Measurements from ENCODE around the gene KLHDC1. TPM values are rescaled to one million over a fixed set of nuclear protein-coding genes. Genes with fewer than 3 reads are reported as not detected.
A peak's percentile ranks its signal among the peaks of the same experiment; 100 is the strongest.
"Not testable (repeated sequence)": the region's sequence is repeated elsewhere in the genome, so short reads cannot be mapped to it uniquely, and the experiment has no call there.

The KLHDC1 gene, protein sequence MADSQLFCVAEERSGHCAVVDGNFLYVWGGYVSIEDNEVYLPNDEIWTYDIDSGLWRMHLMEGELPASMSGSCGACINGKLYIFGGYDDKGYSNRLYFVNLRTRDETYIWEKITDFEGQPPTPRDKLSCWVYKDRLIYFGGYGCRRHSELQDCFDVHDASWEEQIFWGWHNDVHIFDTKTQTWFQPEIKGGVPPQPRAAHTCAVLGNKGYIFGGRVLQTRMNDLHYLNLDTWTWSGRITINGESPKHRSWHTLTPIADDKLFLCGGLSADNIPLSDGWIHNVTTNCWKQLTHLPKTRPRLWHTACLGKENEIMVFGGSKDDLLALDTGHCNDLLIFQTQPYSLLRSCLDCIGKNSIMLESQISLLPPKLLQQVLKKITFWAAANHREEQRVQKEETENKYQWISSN
- total RNA-seq (10 to 100 TPM; 10.4 to 14.5 (median 12.1) TPM), polyA plus RNA-seq (5.3 TPM)
- long read RNA-seq, donor 1, transcript KLHDC1-201 (13 exons, 2,691 nt) = major isoform, 16 of 20 reads
- long read RNA-seq, donor 1, partial matches to known transcripts = 0 of 20 reads
- long read RNA-seq, donor 1, other reads (novel, unspliced or antisense) = 4 of 20 reads
- long read RNA-seq, donor 2, partial matches to known transcripts = 0 of 2 reads
- long read RNA-seq, donor 2, other reads (novel, unspliced or antisense) = 0 of 2 reads
- long read RNA-seq, donor 3, transcript KLHDC1-201 (13 exons, 2,691 nt) = major isoform, 25 of 28 reads
- long read RNA-seq, donor 3, partial matches to known transcripts = 1 of 28 reads
- long read RNA-seq, donor 3, other reads (novel, unspliced or antisense) = 2 of 28 reads
- long read RNA-seq, donor 4, transcript KLHDC1-201 (13 exons, 2,691 nt) = major isoform, 7 of 7 reads
- long read RNA-seq, donor 4, partial matches to known transcripts = 0 of 7 reads
- long read RNA-seq, donor 4, other reads (novel, unspliced or antisense) = 0 of 7 reads

GRCh38 chr14:49692811-49693734 is at the start of gene KLHDC1:
TSS of gene KLHDC1 (plus strand) at chr14:49693120. CDS start at chr14:49693195, 75 bp downstream.
- ATAC-seq = peak; percentile 94 to 96
- Histone ChIP-seq H3K9me3 (ENCODE audit: control insufficient read depth, low read length) (no peaks in the 10 kb centered on the region), H3K27ac (ENCODE audit: low read length) (peak within 1 kb of the TSS; percentile 59), H3K4me3 (ENCODE audit: low read length) (peak within 1 kb of the TSS; percentile 76), H3K4me1 (ENCODE audit: control insufficient read depth, insufficient read depth, low read length) (no peaks in the 10 kb centered on the region), H3K27me3 (ENCODE audit: control insufficient read depth, insufficient read depth) (no peaks in the 10 kb centered on the region)
- peak; percentile 91 to 97 (median 96) for DNase-seq
- under 1% methylated on average over 88 of the region's 88 CpGs for WGBS
- intact Hi-C loops (cut with DNase I) = no loop called here

- DNase-seq = no peak
- Histone ChIP-seq H3K4me1 (ENCODE audit: control insufficient read depth, insufficient read depth, low read length) (no peaks in the 10 kb centered on the region), H3K4me3 (ENCODE audit: low read length) (no peak overlapping the region), H3K27me3 (ENCODE audit: control insufficient read depth, insufficient read depth) (no peaks in the 10 kb centered on the region), H3K27ac (ENCODE audit: low read length) (no peak overlapping the region), H3K9me3 (ENCODE audit: control insufficient read depth, low read length) (no peaks in the 10 kb centered on the region)
- ATAC-seq = no peak
- 96% methylated on average over 6 of the region's 6 CpGs for WGBS
- intact Hi-C loops (cut with DNase I) = no loop called here
These were observed 39.4 kb upstream of the KLHDC1 start for GRCh38 chr14:49653508-49653907.

DNA sequence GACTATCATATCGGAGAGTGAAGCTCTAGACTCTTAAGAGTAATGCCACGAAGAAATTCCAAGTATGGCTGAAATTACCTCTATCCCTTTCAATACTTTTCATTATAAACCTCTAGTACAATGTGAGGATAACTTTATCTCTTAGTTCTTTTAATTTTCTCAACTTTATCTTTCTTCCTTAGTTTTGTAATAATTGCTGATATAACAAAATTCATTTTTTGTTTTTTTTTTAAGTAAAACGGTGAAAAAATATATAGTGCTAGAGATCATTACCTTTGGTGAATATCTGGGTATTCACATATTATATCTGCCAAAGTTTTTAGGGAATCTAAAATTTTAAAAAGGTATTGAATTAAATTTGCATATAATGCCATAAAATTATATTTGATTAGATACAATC is 38.4 kb upstream of the KLHDC1 start:
- DNase-seq (no peak), ATAC-seq (no peak)
- Histone ChIP-seq H3K9me3 (ENCODE audit: control insufficient read depth, low read length) (no peaks in the 10 kb centered on the region), H3K4me3 (ENCODE audit: low read length) (no peak overlapping the region), H3K27me3 (ENCODE audit: control insufficient read depth, insufficient read depth) (no peaks in the 10 kb centered on the region), H3K27ac (ENCODE audit: low read length) (no peak overlapping the region), H3K4me1 (ENCODE audit: control insufficient read depth, insufficient read depth, low read length) (no peaks in the 10 kb centered on the region)
- WGBS = 98% methylated on average over 3 of the region's 3 CpGs
- intact Hi-C loops (cut with DNase I) = no loop called here

GRCh38 chr14:49657500-49657899 is 35.4 kb upstream of the KLHDC1 start:
- WGBS = 96% methylated on average over 6 of the region's 6 CpGs
- not testable (repeated sequence) for ATAC-seq; H3K27me3 ChIP-seq (ENCODE audit: control insufficient read depth, insufficient read depth)

DNA sequence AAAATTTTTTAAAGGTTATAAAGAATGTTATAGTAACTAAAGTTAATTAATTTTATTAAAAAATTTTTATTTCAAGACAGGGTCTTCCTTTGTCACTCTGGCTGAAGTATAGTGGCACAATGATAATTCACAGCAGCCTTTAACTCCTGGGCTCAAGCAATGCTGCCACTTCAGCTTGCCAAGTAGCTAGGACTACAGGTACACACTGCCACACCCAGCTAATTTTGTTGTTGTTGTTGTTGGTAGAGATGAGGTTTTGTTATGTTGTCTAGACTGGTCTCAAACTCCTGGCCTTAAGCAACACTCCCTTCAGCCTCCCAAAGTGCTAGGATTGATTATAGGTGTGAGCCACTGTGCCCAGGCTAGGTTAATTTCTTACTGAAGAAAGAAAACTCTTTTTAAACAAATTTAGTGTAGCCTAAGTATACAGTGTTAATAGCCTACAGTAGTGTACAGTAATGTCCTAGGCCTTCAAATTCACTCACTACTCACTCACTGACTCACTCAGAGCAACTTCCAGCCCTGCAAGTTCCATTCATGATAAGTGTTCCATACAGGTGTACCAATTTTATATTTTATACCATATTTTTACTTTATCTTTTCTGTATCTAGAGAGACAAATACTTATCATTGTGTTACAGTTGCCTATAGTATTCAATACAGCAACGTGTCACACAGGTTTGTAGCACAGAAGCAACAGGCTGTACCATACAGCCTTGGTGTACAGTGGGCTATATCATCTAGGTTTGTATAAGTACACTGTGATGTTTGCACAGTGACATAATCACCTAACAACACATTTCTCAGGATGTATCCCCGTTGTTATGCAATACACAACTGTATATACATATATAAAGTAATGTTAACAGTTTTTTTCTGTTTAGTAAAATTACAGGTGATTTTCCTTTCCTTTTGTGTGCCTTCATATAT is 33.1 kb upstream of the KLHDC1 start:
- Histone ChIP-seq H3K4me3 (ENCODE audit: low read length) (no peak overlapping the region), H3K9me3 (ENCODE audit: control insufficient read depth, low read length) (no peaks in the 10 kb centered on the region), H3K27ac (ENCODE audit: low read length) (no peak overlapping the region), H3K27me3 (ENCODE audit: control insufficient read depth, insufficient read depth) (no peaks in the 10 kb centered on the region), H3K4me1 (ENCODE audit: control insufficient read depth, insufficient read depth, low read length) (no peaks in the 10 kb centered on the region)
- 86% methylated on average over 2 of the region's 2 CpGs for WGBS
- intact Hi-C loops (cut with DNase I) = no loop called here
- ATAC-seq (no peak), DNase-seq (no peak)

More at GRCh38 chr14:49657500-49657899, 35.4 kb upstream of the KLHDC1 start:
- H3K27ac ChIP-seq (ENCODE audit: low read length); H3K4me1 ChIP-seq (ENCODE audit: control insufficient read depth, insufficient read depth, low read length); H3K9me3 ChIP-seq (ENCODE audit: control insufficient read depth, low read length); H3K4me3 ChIP-seq (ENCODE audit: low read length); intact Hi-C loops (cut with DNase I); DNase-seq: not testable (repeated sequence)

DNA sequence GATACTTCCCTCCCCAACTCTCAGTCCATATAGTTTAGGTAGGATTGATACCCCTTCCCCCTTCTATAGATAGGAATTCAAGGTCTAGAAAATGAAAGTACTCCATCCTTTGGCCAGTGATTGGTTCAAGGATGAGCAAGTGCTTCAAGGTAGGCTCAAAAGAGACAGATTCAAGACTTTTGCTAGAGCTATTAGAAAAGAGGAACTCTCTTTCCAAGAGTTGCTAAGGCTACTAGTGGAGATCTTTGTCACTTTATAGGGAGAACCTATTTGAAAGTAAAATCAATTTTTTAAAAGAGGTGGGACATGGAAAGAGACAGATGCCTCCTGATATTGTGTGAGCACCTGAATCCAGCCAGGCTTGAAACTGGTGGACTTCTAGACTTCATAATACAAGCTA is 22.4 kb upstream of the KLHDC1 start:
- H3K27ac ChIP-seq (ENCODE audit: low read length) = no peak overlapping the region
- intact Hi-C loops (cut with DNase I) = no loop called here
- no peak for ATAC-seq
- DNase-seq = no peak
- H3K4me3 ChIP-seq (ENCODE audit: low read length) = no peak overlapping the region
- no peaks in the 10 kb centered on the region for H3K27me3 ChIP-seq (ENCODE audit: control insufficient read depth, insufficient read depth)
- H3K9me3 ChIP-seq (ENCODE audit: control insufficient read depth, low read length) = no peaks in the 10 kb centered on the region
- no peaks in the 10 kb centered on the region for H3K4me1 ChIP-seq (ENCODE audit: control insufficient read depth, insufficient read depth, low read length)

DNA sequence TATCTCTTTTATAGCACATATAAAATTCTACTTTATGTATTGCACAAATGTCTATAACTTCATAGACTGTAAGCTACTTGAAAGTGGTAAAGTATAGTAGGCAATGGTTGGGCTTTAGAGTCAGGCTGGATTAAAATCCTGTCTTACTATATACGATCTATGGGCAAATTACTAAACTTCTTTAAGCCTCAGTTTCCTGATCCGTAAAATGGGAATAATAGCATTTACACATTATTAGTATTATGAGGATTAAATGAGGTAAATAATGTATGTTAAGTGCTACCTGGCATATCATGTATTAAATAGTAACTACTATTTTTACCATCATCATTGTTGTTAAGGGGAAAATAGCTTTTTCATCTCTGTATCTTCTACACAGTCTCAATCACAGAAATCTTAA is 19.3 kb upstream of the KLHDC1 start:
- Histone ChIP-seq H3K9me3 (ENCODE audit: control insufficient read depth, low read length) (no peaks in the 10 kb centered on the region), H3K27me3 (ENCODE audit: control insufficient read depth, insufficient read depth) (no peaks in the 10 kb centered on the region), H3K27ac (ENCODE audit: low read length) (no peak overlapping the region), H3K4me3 (ENCODE audit: low read length) (no peak overlapping the region), H3K4me1 (ENCODE audit: control insufficient read depth, insufficient read depth, low read length) (no peaks in the 10 kb centered on the region)
- no peak for ATAC-seq
- 94% methylated on average over 2 of the region's 2 CpGs for WGBS
- no peak for DNase-seq
- intact Hi-C loops (cut with DNase I) = no loop called here

DNA sequence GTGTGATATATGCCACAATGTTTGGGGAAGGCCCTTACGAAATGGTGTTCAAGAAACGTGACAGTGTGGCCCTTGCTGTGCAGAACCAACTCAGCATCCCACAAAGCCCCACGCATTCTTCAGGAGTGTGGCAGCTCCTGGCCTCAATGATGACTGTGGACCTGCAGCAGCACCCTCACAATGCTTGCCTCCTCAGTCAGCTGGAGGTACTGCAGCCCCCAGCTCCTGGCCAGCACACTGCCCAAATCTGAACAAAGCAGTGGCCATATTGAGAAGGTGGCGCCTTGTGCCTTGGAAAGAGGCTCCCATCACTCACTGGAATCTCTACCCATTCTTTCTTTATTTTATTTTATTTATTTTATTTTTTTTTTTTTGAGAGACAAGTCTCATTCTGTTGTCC is 15.3 kb upstream of the KLHDC1 start:
- Histone ChIP-seq H3K27ac (ENCODE audit: low read length) (no peak overlapping the region), H3K4me1 (ENCODE audit: control insufficient read depth, insufficient read depth, low read length) (no peaks in the 10 kb centered on the region), H3K9me3 (ENCODE audit: control insufficient read depth, low read length) (no peaks in the 10 kb centered on the region), H3K4me3 (ENCODE audit: low read length) (no peak overlapping the region), H3K27me3 (ENCODE audit: control insufficient read depth, insufficient read depth) (no peaks in the 10 kb centered on the region)
- ATAC-seq = no peak
- 98% methylated on average over 4 of the region's 4 CpGs for WGBS
- intact Hi-C loops (cut with DNase I) = no loop called here
- no peak for DNase-seq

- Histone ChIP-seq H3K4me3 (ENCODE audit: low read length) (no peak overlapping the region), H3K27ac (ENCODE audit: low read length) (no peak overlapping the region), H3K27me3 (ENCODE audit: control insufficient read depth, insufficient read depth) (no peaks in the 10 kb centered on the region), H3K4me1 (ENCODE audit: control insufficient read depth, insufficient read depth, low read length) (no peaks in the 10 kb centered on the region), H3K9me3 (ENCODE audit: control insufficient read depth, low read length) (no peaks in the 10 kb centered on the region)
- 81% methylated on average over 2 of the region's 2 CpGs for WGBS
- DNase-seq (no peak), ATAC-seq (no peak)
- intact Hi-C loops (cut with DNase I) = no loop called here
These were observed 13.6 kb upstream of the KLHDC1 start for GRCh38 chr14:49679271-49679670.

DNA sequence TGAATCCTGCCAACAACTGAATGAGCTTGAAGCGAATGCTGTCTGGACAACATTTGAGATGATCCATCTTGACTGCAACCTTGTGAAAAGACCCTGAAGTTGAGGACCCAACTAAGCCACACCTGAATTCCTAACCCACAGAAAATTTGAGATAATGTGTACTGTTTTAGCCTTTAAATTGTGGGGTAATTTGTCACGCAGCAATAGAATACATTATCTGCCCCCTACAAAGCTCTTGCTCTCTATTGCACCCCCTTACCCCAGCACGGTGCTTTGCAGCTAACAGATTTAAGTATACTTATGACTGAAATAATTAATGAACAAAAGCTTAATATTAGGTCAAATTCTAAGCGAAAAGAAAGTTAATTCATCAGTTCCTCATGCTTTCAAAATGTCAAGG is 6.5 kb upstream of the KLHDC1 start:
- Histone ChIP-seq H3K27ac (ENCODE audit: low read length) (no peak overlapping the region), H3K4me1 (ENCODE audit: control insufficient read depth, insufficient read depth, low read length) (peaks cover 2% of the 10 kb centered on the region), H3K9me3 (ENCODE audit: control insufficient read depth, low read length) (no peaks in the 10 kb centered on the region), H3K27me3 (ENCODE audit: control insufficient read depth, insufficient read depth) (no peaks in the 10 kb centered on the region), H3K4me3 (ENCODE audit: low read length) (no peak overlapping the region)
- DNase-seq (no peak), ATAC-seq (no peak)
- 95% methylated on average over 4 of the region's 4 CpGs for WGBS
- intact Hi-C loops (cut with DNase I) = no loop called here

Data from right cardiac atrium (tissue), 5 donors.